HL-60 (cell line): ENCODE measurements around the gene ULK2.

Experiments
- DNase-seq, 2 experiments: peaks; one replicate each; pipeline ENCODE4 v3.0.0-alpha.2; 2010 to 2020; ENCODE audit warnings: low read depth in 1 of 2, low spot score in 1 of 2
- H3K27ac ChIP-seq: fragments of 250-450 bp; sonication (Bioruptor Pico); replicated peaks from 2 replicates; pipeline ENCODE4 v1.5.1; 2020; ENCODE audit warnings: mild to moderate bottlenecking, moderate library complexity
- H3K27me3 ChIP-seq: fragments of 250-450 bp; sonication (Bioruptor Pico); 2 replicates; pipeline ENCODE4 v1.5.1; 2021; ENCODE audit warnings: mild to moderate bottlenecking, moderate library complexity; ENCODE audit not compliant: insufficient read depth, poor library complexity, severe bottlenecking
- H3K4me3 ChIP-seq: replicated peaks from 2 replicates; pipeline ENCODE4 v1.5.1; 2011; ENCODE audit warnings: mild to moderate bottlenecking, control low read depth, low read length; ENCODE audit not compliant: insufficient read depth
- CTCF ChIP-seq: IDR thresholded peaks from one replicate; pipeline ENCODE4 v1.5.1; 2011; ENCODE audit warnings: low read length, control low read depth, inconsistent platforms; ENCODE audit not compliant: insufficient read depth
- GABPA ChIP-seq: IDR thresholded peaks from 2 replicates; pipeline ENCODE4 v1.6.1; 2012; ENCODE audit warnings: low read depth
- POLR2AphosphoS5 ChIP-seq: IDR thresholded peaks from 2 replicates; pipeline ENCODE4 v1.6.1; 2012; ENCODE audit warnings: low read depth
- REST ChIP-seq: IDR thresholded peaks from 2 replicates; pipeline ENCODE4 v1.6.1; 2012; ENCODE audit warnings: low read depth; ENCODE audit not compliant: insufficient replicate concordance
- SPI1 ChIP-seq: IDR thresholded peaks from 2 replicates; pipeline ENCODE4 v1.6.1; 2012; ENCODE audit warnings: low read depth, mild to moderate bottlenecking, borderline replicate concordance

Gene ULK2

GRCh38 chr17:19781488-19782458, 86.0 kb downstream of the ULK2 start:
- no peak overlapping the region for H3K27ac ChIP-seq
- no peak overlapping the region for H3K4me3 ChIP-seq
- no peak for TF ChIP-seq SPI1
- no peak for TF ChIP-seq CTCF
- no peak for TF ChIP-seq REST
- TF ChIP-seq GABPA = no peak
- no peak for TF ChIP-seq POLR2AphosphoS5
- no peak for DNase-seq
- H3K27me3 ChIP-seq = no peaks in the 10 kb centered on the region

GRCh38 chr17:19780846-19781245, 86.9 kb downstream of the ULK2 start:
- TF ChIP-seq POLR2AphosphoS5 = no peak
- TF ChIP-seq REST = no peak
- TF ChIP-seq SPI1 = no peak
- no peak for TF ChIP-seq CTCF
- no peak for TF ChIP-seq GABPA
- Histone ChIP-seq H3K27me3 (no peaks in the 10 kb centered on the region), H3K4me3 (no peak overlapping the region), H3K27ac (no peak overlapping the region)
- DNase-seq = no peak

- DNase-seq = no peak
- TF ChIP-seq REST (no peak), GABPA (no peak), POLR2AphosphoS5 (no peak), SPI1 (no peak), CTCF (no peak)
Measured at GRCh38 chr17:19773534-19773933, 94.2 kb downstream of the ULK2 start.

More at GRCh38 chr17:19773534-19773933, 94.2 kb downstream of the ULK2 start:
- Histone ChIP-seq H3K4me3 (no peak overlapping the region), H3K27ac (no peak overlapping the region), H3K27me3 (no peaks in the 10 kb centered on the region)
